T47D (cell line): Measurements from ENCODE around the gene PHKA2.

Experiments used
- DNase-seq, 2 experiments: peaks; one replicate each; pipeline versions ENCODE4 v3.0.0 to v3.0.0-alpha.2; 2011 to 2012; ENCODE audit warnings: low read depth in 1 of 2, low spot score in 1 of 2
- JUND ChIP-seq: IDR thresholded peaks from 2 replicates; pipeline ENCODE4 v1.6.1; 2012; ENCODE audit warnings: low read depth
- in situ Hi-C: cut with HindIII; loops from 2 replicates; pipeline ENCODE4 v1.10.0; 2016; ENCODE audit warnings: low sequenced_read_pairs, low pct_unique_long_range_greater_than_20kb

The PHKA2 gene

DNA sequence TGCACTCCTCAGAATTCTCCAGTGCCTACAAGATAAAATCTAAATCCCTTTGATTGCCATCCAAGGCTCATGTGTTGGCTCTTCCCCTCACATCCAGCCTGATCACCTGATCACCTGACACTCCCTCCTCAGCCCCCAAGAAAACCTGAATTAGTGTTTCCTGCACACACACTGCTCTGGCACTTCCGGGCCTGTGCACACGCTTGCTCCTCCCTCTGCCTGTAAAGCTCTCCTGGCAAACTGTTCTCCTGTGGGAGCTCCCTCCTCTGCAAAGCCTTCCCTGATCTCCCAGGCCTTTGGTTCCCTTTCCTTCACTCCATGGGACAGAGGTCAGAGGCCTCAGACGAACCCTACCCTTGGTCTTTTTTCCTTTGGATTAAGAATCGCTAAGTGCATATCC lies 19.9 kb downstream of the PHKA2 start:
- in situ Hi-C loops, result no loop called here
- TF ChIP-seq JUND, result no peak
- no peak for DNase-seq

DNA sequence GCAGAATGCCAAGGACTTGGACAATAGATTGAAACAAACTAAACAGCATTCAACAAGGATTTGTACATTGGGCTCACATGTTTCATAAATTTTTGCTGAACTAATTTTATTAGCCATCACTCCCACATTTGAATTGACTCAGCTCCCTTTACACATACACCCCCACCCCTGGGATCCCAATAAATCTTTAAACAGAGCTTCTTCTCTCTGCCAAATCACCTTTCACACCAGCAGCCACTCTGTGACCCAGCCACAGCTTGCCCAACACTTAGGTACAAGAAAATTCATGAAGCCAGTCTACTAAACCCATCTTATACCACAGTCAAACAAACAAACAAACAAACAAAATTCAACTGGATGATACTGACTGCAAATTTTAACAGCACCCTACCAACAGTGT lies 21.6 kb downstream of the PHKA2 start:
- no peak for TF ChIP-seq JUND
- in situ Hi-C loops, result no loop called here
- DNase-seq, result no peak

DNA sequence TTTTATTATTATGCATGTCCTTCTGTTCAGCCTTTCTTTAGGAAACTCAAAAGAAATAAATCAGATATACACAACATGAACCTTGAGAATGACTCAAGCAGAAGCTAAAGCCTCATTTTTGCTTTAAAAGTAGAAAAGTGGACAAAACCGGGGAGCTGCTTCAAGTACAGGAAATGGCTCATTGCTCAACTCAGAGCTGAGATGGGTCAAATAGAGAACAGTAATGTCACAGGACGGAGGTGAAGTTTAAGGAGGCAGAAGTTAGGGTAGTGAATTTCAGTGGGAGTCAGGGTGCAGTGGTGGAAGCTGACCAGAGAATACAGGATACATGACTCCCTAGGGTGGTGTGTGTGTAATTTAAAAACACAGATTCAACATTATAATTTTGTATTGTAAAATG lies 22.2 kb downstream of the PHKA2 start:
- TF ChIP-seq JUND, result no peak
- no peak for DNase-seq
- in situ Hi-C loops, result no loop called here

DNA sequence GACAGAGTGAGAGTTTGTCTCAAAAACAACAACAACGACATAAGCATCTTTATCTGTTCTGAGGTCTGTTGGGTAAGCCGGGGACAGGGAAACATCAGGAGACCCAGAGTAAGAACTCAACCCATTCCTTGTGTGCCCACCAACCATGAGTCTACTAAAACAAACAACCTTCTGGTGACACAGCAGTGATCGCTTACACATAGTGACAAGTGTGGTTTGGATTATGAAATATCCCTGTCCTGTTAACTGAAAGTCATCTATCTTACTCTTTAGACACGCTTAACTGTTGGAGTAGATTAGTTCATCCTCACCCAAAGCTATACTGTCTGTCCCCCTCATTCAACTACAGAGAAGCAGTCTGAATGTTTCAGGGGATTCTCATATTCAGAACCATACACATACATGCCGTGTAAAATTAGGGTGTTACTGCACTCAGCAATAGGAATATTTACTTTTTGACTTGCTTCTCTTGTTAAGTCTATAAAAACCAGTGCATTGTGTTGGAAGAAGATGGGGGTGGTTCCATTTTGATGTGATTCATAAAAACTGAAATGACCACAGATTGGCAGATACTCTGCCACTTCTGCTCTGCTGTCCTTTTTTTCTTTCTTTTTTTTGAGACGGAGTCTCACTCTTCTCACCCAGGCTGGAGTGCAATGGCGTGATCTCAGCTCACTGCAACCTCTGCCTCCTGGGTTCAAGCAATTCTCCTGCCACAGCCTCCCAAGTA lies 27.4 kb downstream of the PHKA2 start:
- TF ChIP-seq JUND, result no peak
- no peak for DNase-seq
- in situ Hi-C loops, result no loop called here

DNA sequence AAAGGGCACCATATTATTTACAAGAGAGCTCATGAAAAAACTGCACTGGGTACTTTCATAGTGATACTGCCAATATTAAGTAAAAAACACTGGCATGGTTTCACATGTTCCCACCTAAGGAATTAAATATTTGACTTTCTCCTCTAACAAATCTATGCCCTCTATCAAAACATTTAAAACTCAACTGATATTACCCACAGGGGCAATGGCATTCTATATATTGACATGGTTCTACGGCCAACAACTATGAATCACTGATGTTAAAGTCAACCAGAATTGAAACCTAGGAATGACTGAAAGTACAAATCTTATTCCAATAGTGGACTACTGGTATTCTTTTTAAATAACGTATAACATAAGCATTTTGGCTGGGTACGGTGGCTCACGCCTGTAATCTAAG lies 28.2 kb downstream of the PHKA2 start:
- no peak for DNase-seq
- in situ Hi-C loops, result no loop called here
- TF ChIP-seq JUND, result no peak

DNA sequence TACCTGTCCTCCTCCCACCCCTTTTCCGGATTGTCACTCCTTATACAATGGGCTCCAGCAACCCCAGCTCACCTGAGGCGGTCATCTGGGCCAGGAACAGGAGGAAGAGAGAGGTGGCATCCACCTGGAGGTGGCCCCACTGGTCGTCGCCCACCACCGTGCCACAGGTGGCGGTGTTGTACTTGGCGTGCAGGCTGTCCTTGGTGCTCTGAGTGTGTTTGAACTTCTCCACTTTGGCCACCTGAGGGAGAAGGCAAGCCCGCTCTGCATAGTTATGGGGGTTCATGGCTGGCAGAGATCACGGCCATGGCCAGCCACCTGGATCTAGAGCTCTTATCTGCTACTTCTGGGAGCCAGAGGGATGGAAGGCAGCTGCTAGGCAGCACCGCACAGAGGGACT lies 32.9 kb downstream of the PHKA2 start:
- peak in 1 of 2 experiments; percentile 22 for DNase-seq
- in situ Hi-C loops, result no loop called here

DNA sequence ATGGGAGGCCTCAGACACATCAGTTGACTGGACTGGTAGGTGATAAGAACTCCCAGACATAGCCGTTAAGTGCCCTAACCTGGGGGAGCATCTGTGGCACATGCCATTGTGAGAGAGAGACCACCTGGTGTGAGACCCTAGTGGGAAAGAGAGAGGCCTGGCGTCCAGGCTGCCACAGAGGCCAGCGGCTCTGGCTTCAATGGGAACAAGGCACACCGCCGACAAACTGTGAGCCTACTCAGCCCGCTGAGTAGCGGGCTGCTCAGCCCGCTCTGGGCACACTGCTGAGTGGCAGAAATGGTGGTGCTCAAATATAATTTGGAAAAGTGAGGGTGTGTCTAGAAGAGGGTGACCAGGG lies 34.0 kb downstream of the PHKA2 start:
- TF ChIP-seq JUND, result no peak
- in situ Hi-C loops, result no loop called here
- DNase-seq, result no peak

More for the DNA sequence above, 32.9 kb downstream of the PHKA2 start:
- no peak for TF ChIP-seq JUND

DNA sequence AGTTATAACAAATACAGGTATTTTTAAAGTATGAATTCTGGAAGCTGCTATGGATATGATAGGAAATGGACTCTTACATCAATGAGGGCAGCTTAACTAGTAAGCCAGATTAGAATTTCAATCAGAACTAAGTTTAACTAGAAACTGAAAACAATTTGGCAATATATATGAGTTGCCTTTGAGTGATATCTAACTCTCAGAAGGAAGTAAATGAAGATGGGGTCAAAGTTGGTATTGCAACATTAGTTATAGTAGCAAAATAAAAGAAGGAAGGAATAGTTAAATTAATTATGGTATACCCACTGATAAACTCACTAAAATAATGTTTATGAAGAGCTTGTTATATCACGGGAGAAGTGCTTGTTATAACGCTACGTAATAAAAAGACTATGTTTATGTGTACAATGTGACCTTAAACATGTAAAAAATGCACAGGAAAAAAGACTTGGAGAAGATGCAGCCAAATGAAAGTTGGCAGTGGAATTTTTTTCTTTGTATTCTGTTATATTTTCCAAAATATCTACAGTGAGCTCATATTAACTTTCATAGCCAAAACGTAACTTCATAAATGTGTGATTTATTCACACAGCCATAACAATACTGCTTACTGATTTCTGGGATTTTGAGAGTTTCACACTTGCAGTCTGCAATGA lies 34.5 kb downstream of the PHKA2 start:
- in situ Hi-C loops, result no loop called here
- TF ChIP-seq JUND, result no peak
- DNase-seq, result no peak

DNA sequence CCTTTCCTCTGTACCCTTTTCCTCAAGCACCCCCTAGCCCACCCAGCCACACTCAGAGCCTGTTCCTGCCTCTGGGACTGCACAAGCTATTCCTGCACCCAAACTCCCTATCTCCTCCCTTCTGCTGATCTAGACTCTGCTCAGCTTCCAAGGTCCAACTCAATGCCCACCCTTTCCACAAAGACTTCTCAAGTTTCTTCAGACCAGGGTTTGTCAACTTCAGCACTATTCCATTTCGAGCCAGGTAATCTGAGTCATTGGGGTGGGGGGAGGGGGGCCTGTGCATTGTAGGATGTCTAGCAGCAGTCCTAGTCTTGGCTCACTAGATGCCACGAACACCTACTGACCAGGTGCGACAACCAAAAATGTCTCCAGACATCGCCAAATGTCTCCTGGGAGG lies 37.3 kb downstream of the PHKA2 start:
- no peak for TF ChIP-seq JUND
- in situ Hi-C loops, result no loop called here
- DNase-seq, result no peak

DNA sequence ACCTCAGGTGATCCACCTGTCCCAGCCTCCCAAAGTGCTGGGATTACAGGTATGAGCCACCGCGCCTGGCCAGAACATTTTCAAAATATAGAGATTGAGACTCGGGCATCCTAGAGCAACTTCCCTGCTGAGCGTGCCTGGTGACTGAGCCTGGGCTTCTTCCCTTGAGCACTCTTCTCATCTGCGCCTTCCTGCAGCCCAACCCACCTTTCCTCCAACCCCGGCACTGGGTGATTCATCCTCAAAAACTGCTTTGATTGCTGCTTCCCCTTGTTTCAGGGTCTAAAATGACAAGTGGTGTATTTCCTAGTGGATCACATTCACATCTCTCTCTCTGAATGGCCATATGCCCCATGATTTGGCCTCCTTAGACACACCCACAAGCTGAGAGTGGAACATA lies 37.8 kb downstream of the PHKA2 start:
- in situ Hi-C loops, result no loop called here
- no peak for TF ChIP-seq JUND
- DNase-seq, result no peak

DNA sequence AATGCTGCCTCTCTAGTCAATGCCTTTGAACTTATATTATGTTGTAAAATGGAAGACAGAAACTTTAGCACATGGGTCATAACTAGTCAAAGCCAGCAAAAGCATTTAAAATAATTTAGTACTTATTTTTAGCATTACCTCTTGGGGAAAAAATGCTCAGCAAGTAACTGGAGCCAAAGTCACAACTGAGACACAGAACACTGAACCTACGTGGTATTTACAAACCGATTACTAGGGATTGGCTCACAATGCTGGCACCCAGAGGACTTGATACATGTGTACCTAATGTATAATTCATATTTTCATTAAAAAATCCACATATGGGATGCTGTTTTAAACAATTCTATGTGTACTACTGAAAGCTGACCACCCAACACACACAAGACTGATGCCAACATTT lies 38.4 kb downstream of the PHKA2 start:
- no peak for DNase-seq
- in situ Hi-C loops, result no loop called here
- no peak for TF ChIP-seq JUND

DNA sequence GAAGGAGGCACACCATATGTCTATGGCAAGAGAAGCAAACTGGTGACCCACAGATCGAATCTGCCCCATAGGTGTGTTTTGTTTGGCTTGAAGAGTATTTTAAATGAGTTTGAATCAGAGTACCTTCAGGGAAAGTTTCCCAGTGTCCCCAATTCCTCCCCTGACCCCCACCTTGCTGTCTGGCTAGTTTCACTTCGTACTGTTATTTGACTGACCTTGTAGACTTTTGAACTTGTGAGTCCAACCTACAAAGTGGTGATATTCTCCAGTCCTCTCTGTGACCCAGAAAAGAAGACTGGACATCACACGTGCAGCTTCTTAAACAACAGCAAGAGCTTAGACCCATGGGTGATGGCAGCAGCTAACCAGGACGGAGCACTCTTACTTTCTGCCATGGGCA lies 39.4 kb downstream of the PHKA2 start:
- DNase-seq, result peak in 1 of 2 experiments; percentile 15
- in situ Hi-C loops, result no loop called here
- TF ChIP-seq JUND, result no peak

DNA sequence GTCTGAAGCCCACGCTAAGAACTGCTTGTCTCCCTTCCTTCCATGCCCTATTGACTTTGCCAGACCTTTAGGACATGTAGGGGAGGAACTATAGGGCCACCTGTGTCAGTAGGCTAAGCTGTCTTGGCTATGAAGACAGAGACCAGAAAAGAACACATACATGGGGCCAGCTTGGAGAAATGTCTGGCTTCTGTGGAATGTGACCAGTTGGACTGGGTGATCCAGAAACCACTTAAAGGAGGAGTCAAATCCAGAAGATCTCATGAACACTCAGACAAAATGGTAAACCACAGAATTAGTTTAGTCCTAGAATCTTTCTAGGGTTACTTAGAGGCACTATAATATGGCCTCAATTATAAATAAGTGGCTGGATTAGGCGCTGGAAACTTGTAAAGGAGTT lies 42.0 kb downstream of the PHKA2 start:
- TF ChIP-seq JUND, result no peak
- peak; percentile 8 to 80 for DNase-seq
- in situ Hi-C loops, result no loop called here

DNA sequence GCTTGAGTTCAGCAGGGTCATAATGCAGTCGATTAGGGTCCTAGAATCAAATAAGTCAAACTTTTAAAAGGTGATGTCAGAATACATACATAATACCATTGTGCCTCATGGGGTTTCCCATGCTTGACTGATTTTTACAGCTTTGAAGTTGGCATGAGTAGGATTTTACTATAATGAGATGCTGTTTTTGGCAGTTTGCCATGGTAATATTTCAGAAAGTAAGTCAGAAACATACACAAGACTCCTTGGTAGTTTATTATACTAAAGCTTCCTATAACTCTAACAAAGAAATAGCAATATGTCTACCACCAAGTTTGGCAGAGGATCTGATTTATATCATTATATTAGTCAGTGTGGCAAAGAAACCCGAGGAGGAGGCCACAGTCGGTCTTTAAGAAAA lies 45.2 kb downstream of the PHKA2 start:
- TF ChIP-seq JUND, result no peak
- DNase-seq, result peak in 1 of 2 experiments; percentile 12
- in situ Hi-C loops, result no loop called here
